ENCODE results near the gene CDC20B.
"Not testable (repeated sequence)": the region's sequence is repeated elsewhere in the genome, so short reads cannot be mapped to it uniquely, and the experiment has no call there.

Gene CDC20B

GRCh38 chr5:55134053-55134722, 38.8 kb downstream of the CDC20B start:
- TF ChIP-seq CTCF (conservative IDR thresholded peaks at IDR 0.05; ENCODE audit: low read depth, low read length), result no peak
- no peak overlapping the region for H3K4me3 ChIP-seq (ENCODE audit: low read depth, low read length)
- DNase-seq (ENCODE audit: low read depth), result no peak

GRCh38 chr5:55123365-55123764, 49.6 kb downstream of the CDC20B start:
- DNase-seq (ENCODE audit: low read depth), result no peak
- H3K4me3 ChIP-seq (ENCODE audit: low read depth, low read length), result no peak overlapping the region
- no peak for TF ChIP-seq CTCF (conservative IDR thresholded peaks at IDR 0.05; ENCODE audit: low read depth, low read length)

- H3K4me3 ChIP-seq (ENCODE audit: low read depth, low read length), result no peak overlapping the region
- no peak for TF ChIP-seq CTCF (conservative IDR thresholded peaks at IDR 0.05; ENCODE audit: low read depth, low read length)
- DNase-seq (ENCODE audit: low read depth), result no peak
Measured at GRCh38 chr5:55114061-55114460, 58.9 kb downstream of the CDC20B start.

- DNase-seq (ENCODE audit: low read depth), result no peak
- no peak overlapping the region for H3K4me3 ChIP-seq (ENCODE audit: low read depth, low read length)
Measured at GRCh38 chr5:55113327-55113726, 59.6 kb downstream of the CDC20B start.

GRCh38 chr5:55110217-55110616, 62.8 kb downstream of the CDC20B start:
- TF ChIP-seq CTCF (conservative IDR thresholded peaks at IDR 0.05; ENCODE audit: low read depth, low read length), result no peak
- DNase-seq (ENCODE audit: low read depth), result no peak
- H3K4me3 ChIP-seq (ENCODE audit: low read depth, low read length), result no peak overlapping the region

More at GRCh38 chr5:55113327-55113726, 59.6 kb downstream of the CDC20B start:
- no peak for TF ChIP-seq CTCF (conservative IDR thresholded peaks at IDR 0.05; ENCODE audit: low read depth, low read length)

- DNase-seq (ENCODE audit: low read depth), result peak; percentile 28
- no peak for TF ChIP-seq CTCF (conservative IDR thresholded peaks at IDR 0.05; ENCODE audit: low read depth, low read length)
- H3K4me3 ChIP-seq (ENCODE audit: low read depth, low read length), result no peak overlapping the region
Measured at GRCh38 chr5:55108661-55109060, 64.3 kb downstream of the CDC20B start.

GRCh38 chr5:55105976-55106375, 67.0 kb downstream of the CDC20B start:
- DNase-seq (ENCODE audit: low read depth); H3K4me3 ChIP-seq (ENCODE audit: low read depth, low read length): not testable (repeated sequence)

Data from choroid plexus epithelial cell (primary cell).